ENCODE data around the gene TRIM13.

DNA sequence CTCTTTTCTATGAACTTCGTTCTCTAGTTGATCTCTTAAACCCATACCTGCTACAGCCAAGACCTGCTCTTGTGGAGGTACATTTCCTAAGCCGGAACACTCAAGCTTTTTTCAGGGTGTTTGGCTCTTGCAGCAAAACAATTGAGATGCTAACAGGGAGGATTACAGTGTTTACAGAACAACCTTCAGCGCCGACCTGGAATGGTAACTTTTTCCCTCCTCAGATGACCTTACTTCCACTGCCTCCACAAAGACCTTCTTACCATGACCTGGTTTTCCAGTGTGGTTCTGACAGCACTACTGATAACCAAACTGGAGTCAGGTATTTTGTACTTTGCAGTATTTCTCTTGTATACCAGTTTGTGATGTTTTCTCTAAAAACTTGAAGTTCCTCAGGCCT is 18.9 kb downstream of the TRIM13 start:
- TF ChIP-seq, protein P1, sequence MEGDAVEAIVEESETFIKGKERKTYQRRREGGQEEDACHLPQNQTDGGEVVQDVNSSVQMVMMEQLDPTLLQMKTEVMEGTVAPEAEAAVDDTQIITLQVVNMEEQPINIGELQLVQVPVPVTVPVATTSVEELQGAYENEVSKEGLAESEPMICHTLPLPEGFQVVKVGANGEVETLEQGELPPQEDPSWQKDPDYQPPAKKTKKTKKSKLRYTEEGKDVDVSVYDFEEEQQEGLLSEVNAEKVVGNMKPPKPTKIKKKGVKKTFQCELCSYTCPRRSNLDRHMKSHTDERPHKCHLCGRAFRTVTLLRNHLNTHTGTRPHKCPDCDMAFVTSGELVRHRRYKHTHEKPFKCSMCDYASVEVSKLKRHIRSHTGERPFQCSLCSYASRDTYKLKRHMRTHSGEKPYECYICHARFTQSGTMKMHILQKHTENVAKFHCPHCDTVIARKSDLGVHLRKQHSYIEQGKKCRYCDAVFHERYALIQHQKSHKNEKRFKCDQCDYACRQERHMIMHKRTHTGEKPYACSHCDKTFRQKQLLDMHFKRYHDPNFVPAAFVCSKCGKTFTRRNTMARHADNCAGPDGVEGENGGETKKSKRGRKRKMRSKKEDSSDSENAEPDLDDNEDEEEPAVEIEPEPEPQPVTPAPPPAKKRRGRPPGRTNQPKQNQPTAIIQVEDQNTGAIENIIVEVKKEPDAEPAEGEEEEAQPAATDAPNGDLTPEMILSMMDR (IDR thresholded peaks at IDR 0.05 in 4 of 5, conservative IDR thresholded peaks at IDR 0.05 in 1 of 5), result no peak
- TF ChIP-seq POLR2A (IDR thresholded peaks at IDR 0.05), result no peak

Measured in gastrocnemius medialis (tissue), 4 donors.